Measurements from ENCODE around the gene FBXL14. TPM values are rescaled to one million over a fixed set of nuclear protein-coding genes. Genes with fewer than 3 reads are reported as not detected.

Gene FBXL14, protein sequence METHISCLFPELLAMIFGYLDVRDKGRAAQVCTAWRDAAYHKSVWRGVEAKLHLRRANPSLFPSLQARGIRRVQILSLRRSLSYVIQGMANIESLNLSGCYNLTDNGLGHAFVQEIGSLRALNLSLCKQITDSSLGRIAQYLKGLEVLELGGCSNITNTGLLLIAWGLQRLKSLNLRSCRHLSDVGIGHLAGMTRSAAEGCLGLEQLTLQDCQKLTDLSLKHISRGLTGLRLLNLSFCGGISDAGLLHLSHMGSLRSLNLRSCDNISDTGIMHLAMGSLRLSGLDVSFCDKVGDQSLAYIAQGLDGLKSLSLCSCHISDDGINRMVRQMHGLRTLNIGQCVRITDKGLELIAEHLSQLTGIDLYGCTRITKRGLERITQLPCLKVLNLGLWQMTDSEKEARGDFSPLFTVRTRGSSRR
- 9.1 and 11.9 TPM in 2 replicates for total RNA-seq (2014; rRNA removed; shearing (Covaris generic); ENCODE audit: low replicate concordance)

- Histone ChIP-seq H3K36me3 (peaks cover 57% of the 10 kb centered on the region), H3K27me3 (no peaks in the 10 kb centered on the region), H3K9me3 (no peaks in the 10 kb centered on the region; the same call in 1 of the 2 replicates), H3K4me3 (peak within 1 kb of the TSS; percentile 59)
- DNase-seq = peak; percentile 91
Measured at GRCh38 chr12:1594261-1595025, at the start of gene FBXL14. TSS of gene FBXL14 (minus strand) at chr12:1594581. CDS start at chr12:1594066, 515 bp downstream.

DNA sequence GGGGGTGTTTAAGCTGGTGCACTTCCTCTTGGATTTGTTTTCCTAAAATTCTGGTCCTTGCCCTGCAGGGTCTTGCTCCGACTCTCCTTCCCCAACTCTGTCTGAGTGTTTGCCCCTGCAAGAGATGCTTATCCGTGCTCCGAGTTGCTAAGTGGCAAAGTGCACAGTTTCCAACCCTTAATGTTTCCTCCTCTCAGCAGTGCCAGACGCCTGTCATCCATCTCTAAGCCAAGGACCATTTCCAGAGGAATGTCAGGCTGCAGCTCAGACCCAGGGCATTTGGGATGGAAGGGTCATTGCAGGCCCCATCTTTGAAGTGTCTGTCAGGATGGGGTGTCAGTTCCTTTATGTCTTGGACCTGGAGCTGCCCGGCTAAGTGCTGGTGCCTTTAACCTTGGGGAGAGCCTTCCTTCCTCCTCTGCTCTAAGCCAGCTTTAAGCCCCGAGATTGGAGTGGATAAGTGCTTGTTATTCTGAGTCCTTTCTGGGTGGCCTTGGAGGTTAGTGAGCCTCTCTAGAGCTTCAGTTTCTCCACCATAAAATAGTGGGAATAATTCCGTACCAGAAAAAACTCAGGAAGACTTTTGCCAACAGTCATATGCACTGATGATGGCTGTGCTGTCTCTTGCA lies 49.6 kb upstream of the FBXL14 start:
- Histone ChIP-seq H3K4me3 (no peak overlapping the region), H3K9me3 (no peaks in the 10 kb centered on the region), H3K27me3 (no peaks in the 10 kb centered on the region), H3K36me3 (peaks cover 91% of the 10 kb centered on the region)
- no peak for DNase-seq

DNA sequence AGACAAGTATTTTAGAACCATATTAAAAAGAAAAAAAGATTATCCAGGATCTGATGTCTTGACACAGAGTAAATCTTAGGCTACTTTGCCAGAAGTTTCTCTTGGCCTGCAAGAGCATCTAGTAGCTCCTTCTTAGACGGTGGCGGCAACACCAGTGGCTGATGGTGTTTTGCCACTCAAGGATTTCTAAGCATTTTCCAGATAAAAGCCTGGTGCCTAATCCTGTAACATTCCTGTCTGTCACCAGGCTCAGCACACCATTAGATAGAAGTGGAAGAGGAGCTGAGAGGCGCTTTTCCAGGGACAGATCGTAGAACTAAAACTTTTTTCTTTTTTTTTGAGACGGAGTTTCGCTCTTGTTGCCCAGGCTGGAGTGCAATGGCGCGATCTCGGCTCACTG lies 48.7 kb upstream of the FBXL14 start:
- no peak for DNase-seq
- H3K36me3 ChIP-seq = peaks cover 90% of the 10 kb centered on the region
- no peaks in the 10 kb centered on the region for H3K27me3 ChIP-seq
- H3K9me3 ChIP-seq = no peaks in the 10 kb centered on the region
- H3K4me3 ChIP-seq = no peak overlapping the region

DNA sequence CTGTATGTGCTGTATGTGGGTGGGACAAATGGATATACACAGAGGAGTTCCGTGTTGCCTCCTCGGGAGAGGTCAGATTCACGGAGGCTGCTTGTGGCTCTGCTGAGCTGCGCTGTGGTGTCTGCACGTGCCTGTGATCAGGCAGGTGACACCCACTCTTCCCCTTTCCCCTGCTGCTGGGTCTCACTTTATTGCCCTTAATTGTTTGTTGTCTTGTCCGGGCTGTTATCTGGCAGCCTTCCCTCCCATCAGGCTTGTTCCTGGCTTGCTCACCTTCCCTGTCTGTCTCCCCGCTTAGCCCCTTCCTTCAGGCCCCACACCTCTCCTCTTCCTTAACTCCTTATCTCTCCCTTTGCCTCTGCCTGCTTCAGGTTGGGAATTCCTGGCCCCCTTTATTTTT lies 48.1 kb upstream of the FBXL14 start:
- no peaks in the 10 kb centered on the region for H3K9me3 ChIP-seq
- peaks cover 90% of the 10 kb centered on the region for H3K36me3 ChIP-seq
- no peak overlapping the region for H3K4me3 ChIP-seq
- H3K27me3 ChIP-seq = no peaks in the 10 kb centered on the region
- no peak for DNase-seq

- no peak for DNase-seq
- H3K9me3 ChIP-seq = no peaks in the 10 kb centered on the region
- H3K36me3 ChIP-seq = peaks cover 86% of the 10 kb centered on the region
- H3K27me3 ChIP-seq = no peaks in the 10 kb centered on the region
- no peak overlapping the region for H3K4me3 ChIP-seq
Measured at GRCh38 chr12:1640328-1641234, 46.2 kb upstream of the FBXL14 start.

DNA sequence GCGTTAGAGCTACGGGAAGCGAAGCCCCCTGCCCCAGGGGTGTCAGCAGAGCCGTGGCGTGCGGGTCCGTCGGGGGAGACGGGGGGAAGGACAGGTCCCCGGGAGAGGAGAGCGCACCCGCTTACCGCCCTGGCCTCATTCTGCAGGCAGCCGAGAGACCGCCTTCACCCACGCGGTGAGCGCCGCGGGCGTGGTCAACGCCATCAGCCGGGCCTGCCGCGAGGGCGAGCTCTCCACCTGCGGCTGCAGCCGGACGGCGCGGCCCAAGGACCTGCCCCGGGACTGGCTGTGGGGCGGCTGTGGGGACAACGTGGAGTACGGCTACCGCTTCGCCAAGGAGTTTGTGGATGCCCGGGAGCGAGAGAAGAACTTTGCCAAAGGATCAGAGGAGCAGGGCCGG lies 45.2 kb upstream of the FBXL14 start:
- H3K36me3 ChIP-seq = peaks cover 86% of the 10 kb centered on the region

GRCh38 chr12:1638203-1638602 lies 43.8 kb upstream of the FBXL14 start:
- no peak for DNase-seq
- Histone ChIP-seq H3K9me3 (no peaks in the 10 kb centered on the region), H3K36me3 (peaks cover 89% of the 10 kb centered on the region), H3K27me3 (no peaks in the 10 kb centered on the region), H3K4me3 (no peak overlapping the region)

More for the DNA sequence above, 45.2 kb upstream of the FBXL14 start:
- H3K4me3 ChIP-seq = no peak overlapping the region
- H3K27me3 ChIP-seq = no peaks in the 10 kb centered on the region
- no peak for DNase-seq
- no peaks in the 10 kb centered on the region for H3K9me3 ChIP-seq

DNA sequence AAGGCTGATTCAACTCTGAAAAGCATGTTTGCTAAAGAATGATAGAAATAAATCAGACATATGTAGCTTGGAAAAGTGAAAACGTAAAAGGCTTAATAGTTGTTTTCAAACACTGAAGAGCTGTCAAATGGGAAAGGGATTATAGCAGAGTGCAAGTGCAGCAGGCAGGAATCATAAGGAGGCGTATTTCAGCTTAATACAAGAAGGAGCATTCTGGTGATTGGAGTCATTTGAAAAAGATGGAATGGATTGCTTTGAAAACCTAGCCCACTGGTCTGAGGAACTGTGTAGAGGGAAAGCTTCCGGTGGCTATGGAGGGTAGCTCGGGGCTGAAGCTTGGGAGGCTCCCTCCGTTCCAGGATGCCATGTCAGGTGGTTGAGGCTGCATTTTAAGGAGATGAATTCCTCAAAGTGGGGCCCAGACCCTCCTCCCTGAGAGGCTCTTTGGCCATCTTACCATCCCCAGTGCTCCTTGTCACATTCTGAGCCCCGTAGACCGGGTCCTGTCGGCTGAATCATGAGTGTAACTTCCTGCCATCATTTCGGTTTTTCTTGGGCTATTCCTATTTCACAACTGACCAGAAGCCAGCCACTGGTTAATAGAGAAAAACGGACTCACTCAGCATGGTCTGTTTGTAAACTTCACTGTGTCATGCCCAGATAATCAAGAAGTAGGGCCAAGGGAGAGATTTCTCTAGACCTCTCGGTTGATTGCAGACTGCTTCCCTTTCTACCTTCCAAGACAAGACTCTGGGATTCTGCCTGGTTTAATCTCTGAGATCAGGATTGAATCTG lies 41.1 kb upstream of the FBXL14 start:
- no peaks in the 10 kb centered on the region for H3K9me3 ChIP-seq
- no peak for DNase-seq
- H3K36me3 ChIP-seq = peaks cover 87% of the 10 kb centered on the region
- no peaks in the 10 kb centered on the region for H3K27me3 ChIP-seq
- H3K4me3 ChIP-seq = no peak overlapping the region

- Histone ChIP-seq H3K27me3 (no peaks in the 10 kb centered on the region), H3K4me3 (no peak overlapping the region), H3K9me3 (no peaks in the 10 kb centered on the region), H3K36me3 (peaks cover 79% of the 10 kb centered on the region)
- peak; percentile 68 for DNase-seq
Measured at GRCh38 chr12:1634590-1635191, 40.3 kb upstream of the FBXL14 start.

GRCh38 chr12:1634149-1634548 lies 39.8 kb upstream of the FBXL14 start:
- Histone ChIP-seq H3K27me3 (no peaks in the 10 kb centered on the region), H3K9me3 (no peaks in the 10 kb centered on the region), H3K36me3 (peaks cover 79% of the 10 kb centered on the region), H3K4me3 (no peak overlapping the region)
- no peak for DNase-seq

GRCh38 chr12:1633459-1633858 lies 39.1 kb upstream of the FBXL14 start:
- peaks cover 82% of the 10 kb centered on the region for H3K36me3 ChIP-seq
- no peak overlapping the region for H3K4me3 ChIP-seq
- H3K27me3 ChIP-seq = no peaks in the 10 kb centered on the region
- H3K9me3 ChIP-seq = no peaks in the 10 kb centered on the region
- DNase-seq = no peak

DNA sequence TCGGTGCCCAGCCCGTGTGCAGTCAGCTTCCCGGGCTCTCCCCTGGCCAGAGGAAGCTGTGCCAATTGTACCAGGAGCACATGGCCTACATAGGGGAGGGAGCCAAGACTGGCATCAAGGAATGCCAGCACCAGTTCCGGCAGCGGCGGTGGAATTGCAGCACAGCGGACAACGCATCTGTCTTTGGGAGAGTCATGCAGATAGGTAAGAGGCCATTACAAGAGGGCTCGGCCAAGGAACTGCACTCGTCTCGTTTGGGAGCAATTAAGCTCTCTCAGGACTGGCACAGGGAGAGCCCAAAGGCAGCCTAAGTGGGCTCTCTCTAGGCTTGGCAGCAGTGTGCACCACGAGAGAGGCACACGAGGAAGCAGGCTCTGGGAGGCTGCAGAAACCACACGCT lies 38.3 kb upstream of the FBXL14 start:
- no peaks in the 10 kb centered on the region for H3K9me3 ChIP-seq

GRCh38 chr12:1630827-1631591 lies 36.6 kb upstream of the FBXL14 start:
- DNase-seq = peak; percentile 87
- Histone ChIP-seq H3K27me3 (no peaks in the 10 kb centered on the region), H3K4me3 (no peak overlapping the region), H3K36me3 (peaks cover 84% of the 10 kb centered on the region), H3K9me3 (no peaks in the 10 kb centered on the region)

More for the DNA sequence above, 38.3 kb upstream of the FBXL14 start:
- no peak for DNase-seq
- H3K27me3 ChIP-seq = no peaks in the 10 kb centered on the region
- H3K36me3 ChIP-seq = peaks cover 81% of the 10 kb centered on the region
- H3K4me3 ChIP-seq = no peak overlapping the region

DNA sequence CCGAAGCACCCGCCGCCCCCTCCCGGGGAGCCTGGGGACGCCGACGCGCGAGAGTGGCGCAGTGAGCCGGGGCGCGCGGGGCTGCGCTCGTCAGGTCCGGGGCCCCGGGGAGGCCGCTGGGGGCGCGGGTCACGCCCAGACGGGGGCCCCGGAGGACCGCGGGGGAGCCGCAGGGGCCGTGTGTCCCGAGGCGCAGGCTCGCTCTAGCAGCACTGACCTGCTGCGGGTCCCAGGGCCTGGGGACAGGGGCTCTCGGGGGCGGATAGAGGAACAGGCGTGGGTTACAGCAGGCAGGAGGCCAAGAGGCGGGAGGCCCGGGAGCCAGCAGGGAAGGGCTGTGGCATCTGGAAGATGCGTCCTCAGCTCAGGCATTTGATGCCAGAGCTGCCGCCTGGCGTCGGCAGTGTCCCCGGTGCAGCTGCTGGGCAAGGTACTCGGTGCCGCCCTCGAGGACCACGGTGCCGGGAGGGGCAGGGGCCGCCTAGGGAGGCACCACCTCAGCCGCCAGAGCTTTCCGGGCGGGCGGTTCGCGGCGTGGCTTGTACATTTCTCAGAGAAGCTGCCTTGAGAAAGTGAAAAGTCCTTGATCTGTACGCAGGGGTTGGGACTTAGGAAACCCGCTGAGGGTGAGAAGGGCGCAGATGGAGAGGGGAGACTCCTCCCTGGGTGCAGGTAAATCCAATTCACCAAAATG lies 35.9 kb upstream of the FBXL14 start:
- Histone ChIP-seq H3K4me3 (no peak overlapping the region), H3K9me3 (no peaks in the 10 kb centered on the region), H3K27me3 (no peaks in the 10 kb centered on the region), H3K36me3 (peaks cover 78% of the 10 kb centered on the region)
- DNase-seq = peak; percentile 59
